HUES64 (cell line): ENCODE results near the gene KANSL1.

Source experiments
- H3K27ac ChIP-seq: 2 replicates; pipeline ENCODE4 v1.7.0; 2013; ENCODE audit warnings: low read depth, low read length, inconsistent platforms
- H3K27me3 ChIP-seq: 2 replicates; pipeline ENCODE4 v1.6.1; 2013; ENCODE audit warnings: mild to moderate bottlenecking, low read length; ENCODE audit not compliant: insufficient read depth
- H3K36me3 ChIP-seq: 2 replicates; pipeline ENCODE4 v1.6.1; 2013; ENCODE audit warnings: mild to moderate bottlenecking, low read length; ENCODE audit not compliant: insufficient read depth
- H3K4me1 ChIP-seq: 2 replicates; pipeline ENCODE4 v1.6.1; 2013; ENCODE audit warnings: mild to moderate bottlenecking, low read length, moderate library complexity; ENCODE audit not compliant: insufficient read depth
- H3K4me3 ChIP-seq: 2 replicates; pipeline ENCODE4 v1.5.1; 2013; ENCODE audit warnings: mild to moderate bottlenecking, low read length, moderate library complexity
- H3K9ac ChIP-seq: 2 replicates; pipeline ENCODE4 v1.6.1; 2013; ENCODE audit warnings: mild to moderate bottlenecking, low read depth, low read length
- H3K9me3 ChIP-seq: 2 replicates; pipeline ENCODE4 v1.6.1; 2013; ENCODE audit warnings: low read depth, low read length; ENCODE audit not compliant: insufficient read depth
- WGBS: fragments of 150-250, 120-280 bp; methylation state at CpG from one replicate; pipeline ENCODE4 v1.1.7; 2013; ENCODE audit warnings: missing lambda C conversion rate; 5-methylcytosine and 5-hydroxymethylcytosine counted together

KANSL1 gene

GRCh38 chr17:46002973-46003316 is 190.3 kb downstream of the KANSL1 start:
- no peak overlapping the region for H3K27ac ChIP-seq
- 75% methylated on average over 5 of the region's 7 CpGs for WGBS
- no peaks in the 10 kb centered on the region for H3K4me1 ChIP-seq
- no peaks in the 10 kb centered on the region for H3K36me3 ChIP-seq
- H3K9me3 ChIP-seq: no peaks in the 10 kb centered on the region
- H3K9ac ChIP-seq: no peak overlapping the region
- H3K4me3 ChIP-seq: no peak overlapping the region
- no peaks in the 10 kb centered on the region for H3K27me3 ChIP-seq

GRCh38 chr17:46002311-46002972 is 190.8 kb downstream of the KANSL1 start:
- 32% methylated on average over 8 of the region's 8 CpGs for WGBS
- no peaks in the 10 kb centered on the region for H3K9me3 ChIP-seq
- H3K27ac ChIP-seq: no peak overlapping the region
- no peaks in the 10 kb centered on the region for H3K27me3 ChIP-seq
- no peak overlapping the region for H3K4me3 ChIP-seq
- no peaks in the 10 kb centered on the region for H3K36me3 ChIP-seq
- H3K9ac ChIP-seq: no peak overlapping the region
- H3K4me1 ChIP-seq: no peaks in the 10 kb centered on the region

GRCh38 chr17:46001390-46002310 is 191.6 kb downstream of the KANSL1 start:
- no peak overlapping the region for H3K27ac ChIP-seq
- no peak overlapping the region for H3K9ac ChIP-seq
- no peaks in the 10 kb centered on the region for H3K36me3 ChIP-seq
- no peak overlapping the region for H3K4me3 ChIP-seq
- no peaks in the 10 kb centered on the region for H3K27me3 ChIP-seq
- WGBS: 88% methylated on average over 13 of the region's 13 CpGs
- no peaks in the 10 kb centered on the region for H3K9me3 ChIP-seq
- no peaks in the 10 kb centered on the region for H3K4me1 ChIP-seq

- Histone ChIP-seq H3K9me3 (no peaks in the 10 kb centered on the region), H3K4me1 (no peaks in the 10 kb centered on the region), H3K4me3 (no peak overlapping the region), H3K27me3 (no peaks in the 10 kb centered on the region), H3K27ac (no peak overlapping the region), H3K9ac (no peak overlapping the region), H3K36me3 (no peaks in the 10 kb centered on the region)
- 95% methylated on average over 2 of the region's 2 CpGs for WGBS
These were observed 192.5 kb downstream of the KANSL1 start for GRCh38 chr17:46000757-46001156.

- no peak overlapping the region for H3K4me3 ChIP-seq
- H3K4me1 ChIP-seq: no peaks in the 10 kb centered on the region
These were observed 192.9 kb downstream of the KANSL1 start for GRCh38 chr17:46000292-46000691.

GRCh38 chr17:45999900-46000290 is 193.3 kb downstream of the KANSL1 start:
- no peaks in the 10 kb centered on the region for H3K9me3 ChIP-seq
- H3K4me1 ChIP-seq: no peaks in the 10 kb centered on the region
- no peaks in the 10 kb centered on the region for H3K27me3 ChIP-seq
- H3K36me3 ChIP-seq: no peaks in the 10 kb centered on the region
- H3K27ac ChIP-seq: no peak overlapping the region
- no peak overlapping the region for H3K4me3 ChIP-seq
- no peak overlapping the region for H3K9ac ChIP-seq
- 86% methylated on average over 9 of the region's 9 CpGs for WGBS

More at GRCh38 chr17:46000292-46000691, 192.9 kb downstream of the KANSL1 start:
- Histone ChIP-seq H3K9me3 (no peaks in the 10 kb centered on the region), H3K27me3 (no peaks in the 10 kb centered on the region), H3K27ac (no peak overlapping the region), H3K9ac (no peak overlapping the region), H3K36me3 (no peaks in the 10 kb centered on the region)
- WGBS: 93% methylated on average over 7 of the region's 7 CpGs

GRCh38 chr17:45998987-45999899 is 194.0 kb downstream of the KANSL1 start, which contains the start of gene STH:
Gene STH, plus strand, starts transcription at chr17:45999250. Its CDS starts 30 bp downstream, at chr17:45999280.
- Histone ChIP-seq H3K4me3 (no peak within 1 kb of the TSS), H3K27ac (no peak within 1 kb of the TSS), H3K4me1 (no peaks in the 10 kb centered on the region), H3K9ac (no peak within 1 kb of the TSS), H3K9me3 (no peaks in the 10 kb centered on the region), H3K27me3 (no peaks in the 10 kb centered on the region), H3K36me3 (no peaks in the 10 kb centered on the region)
- 90% methylated on average over 8 of the region's 8 CpGs for WGBS

GRCh38 chr17:45997624-45998023 is 195.6 kb downstream of the KANSL1 start:
- H3K9ac ChIP-seq: no peak overlapping the region
- no peak overlapping the region for H3K4me3 ChIP-seq
- no peaks in the 10 kb centered on the region for H3K27me3 ChIP-seq
- no peak overlapping the region for H3K27ac ChIP-seq
- H3K4me1 ChIP-seq: no peaks in the 10 kb centered on the region
- WGBS: 91% methylated on average over 9 of the region's 9 CpGs
- H3K9me3 ChIP-seq: no peaks in the 10 kb centered on the region
- no peaks in the 10 kb centered on the region for H3K36me3 ChIP-seq

- Histone ChIP-seq H3K9me3 (no peaks in the 10 kb centered on the region), H3K4me3 (no peak overlapping the region), H3K4me1 (no peaks in the 10 kb centered on the region), H3K27ac (no peak overlapping the region), H3K9ac (no peak overlapping the region), H3K27me3 (no peaks in the 10 kb centered on the region), H3K36me3 (no peaks in the 10 kb centered on the region)
- WGBS: 92% methylated on average over 13 of the region's 13 CpGs
These were observed 196.1 kb downstream of the KANSL1 start for GRCh38 chr17:45997166-45997565.

- no peaks in the 10 kb centered on the region for H3K4me1 ChIP-seq
- no peak overlapping the region for H3K4me3 ChIP-seq
- no peaks in the 10 kb centered on the region for H3K27me3 ChIP-seq
- H3K36me3 ChIP-seq: no peaks in the 10 kb centered on the region
- no peaks in the 10 kb centered on the region for H3K9me3 ChIP-seq
- WGBS: 88% methylated on average over 31 of the region's 31 CpGs
- H3K9ac ChIP-seq: no peak overlapping the region
- H3K27ac ChIP-seq: no peak overlapping the region
These were observed 196.8 kb downstream of the KANSL1 start for GRCh38 chr17:45996282-45996937.
